Measurements from ENCODE around the gene NECAP2. TPM values are rescaled to one million over a fixed set of nuclear protein-coding genes. Genes with fewer than 3 reads are reported as not detected.

Gene NECAP2
- total RNA-seq, 1 donor from 2014 or later, result 88.4 TPM

DNA sequence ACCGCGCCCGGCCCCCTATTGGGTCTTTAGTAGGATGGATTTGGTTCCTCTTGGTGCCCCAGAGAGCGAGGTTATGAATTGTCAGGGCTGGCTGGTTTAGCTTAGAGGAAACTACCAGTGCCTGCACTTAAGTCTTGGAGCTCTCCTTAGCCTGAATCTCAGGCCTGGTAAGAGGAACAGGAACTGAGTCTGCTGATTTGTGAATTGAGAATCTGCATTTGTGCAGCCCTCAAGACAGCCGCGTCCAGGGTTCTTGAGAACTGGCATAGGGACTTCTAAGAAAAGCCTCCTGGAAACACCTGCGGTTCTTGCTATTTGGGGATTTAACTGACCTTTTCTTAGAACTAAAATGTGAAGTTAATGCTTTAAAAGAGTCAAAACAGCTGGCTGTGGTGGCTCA lies 1.7 kb downstream of the NECAP2 start:
- no peak for ATAC-seq (ENCODE audit: low read depth)

DNA sequence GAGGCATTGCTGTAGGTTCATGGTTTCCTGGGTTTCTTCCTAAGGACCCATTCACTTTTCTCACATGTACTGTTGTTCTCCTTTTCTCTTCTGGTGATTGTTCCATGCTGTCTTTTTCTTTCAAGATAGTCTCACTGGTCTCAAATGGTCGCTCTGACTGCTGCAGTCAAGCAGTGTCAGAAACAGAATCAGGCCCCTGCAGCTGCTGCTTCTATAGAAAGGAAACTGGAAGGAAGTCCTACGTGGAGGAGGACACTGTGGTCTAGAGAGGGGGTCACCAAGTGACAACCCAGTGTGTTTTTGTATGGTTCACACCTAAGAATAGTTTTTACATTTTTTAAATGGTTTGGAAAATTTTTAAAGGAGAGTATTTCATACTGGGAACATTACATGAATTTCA lies 2.4 kb downstream of the NECAP2 start:
- ATAC-seq (ENCODE audit: low read depth) (no peak), DNase-seq (no peak)
- Mint-ChIP-seq H3K27ac (peak overlapping the region; percentile 46), H3K27me3 (no peaks in the 10 kb centered on the region), H3K4me1 (peaks cover 30% of the 10 kb centered on the region), H3K36me3 (ENCODE audit: low read depth) (peaks cover 49% of the 10 kb centered on the region), H3K4me3 (no peak overlapping the region), H3K9me3 (no peaks in the 10 kb centered on the region)
- POLR2A ChIA-PET, result interaction anchor here (1.5 kb wide), 1 partner anchor 57 kb away, joined by 3 read pairs; no protein-coding TSS in a partner anchor
- CTCF ChIA-PET, result no interaction called here
- TF ChIP-seq, protein P1, sequence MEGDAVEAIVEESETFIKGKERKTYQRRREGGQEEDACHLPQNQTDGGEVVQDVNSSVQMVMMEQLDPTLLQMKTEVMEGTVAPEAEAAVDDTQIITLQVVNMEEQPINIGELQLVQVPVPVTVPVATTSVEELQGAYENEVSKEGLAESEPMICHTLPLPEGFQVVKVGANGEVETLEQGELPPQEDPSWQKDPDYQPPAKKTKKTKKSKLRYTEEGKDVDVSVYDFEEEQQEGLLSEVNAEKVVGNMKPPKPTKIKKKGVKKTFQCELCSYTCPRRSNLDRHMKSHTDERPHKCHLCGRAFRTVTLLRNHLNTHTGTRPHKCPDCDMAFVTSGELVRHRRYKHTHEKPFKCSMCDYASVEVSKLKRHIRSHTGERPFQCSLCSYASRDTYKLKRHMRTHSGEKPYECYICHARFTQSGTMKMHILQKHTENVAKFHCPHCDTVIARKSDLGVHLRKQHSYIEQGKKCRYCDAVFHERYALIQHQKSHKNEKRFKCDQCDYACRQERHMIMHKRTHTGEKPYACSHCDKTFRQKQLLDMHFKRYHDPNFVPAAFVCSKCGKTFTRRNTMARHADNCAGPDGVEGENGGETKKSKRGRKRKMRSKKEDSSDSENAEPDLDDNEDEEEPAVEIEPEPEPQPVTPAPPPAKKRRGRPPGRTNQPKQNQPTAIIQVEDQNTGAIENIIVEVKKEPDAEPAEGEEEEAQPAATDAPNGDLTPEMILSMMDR (IDR thresholded peaks at IDR 0.05), result no peak
- intact Hi-C loops (cut with micrococcal nuclease), result loop anchor here (5.0 to 10.0 kb wide), 3 partner anchors 52 to 91 kb away; partner anchors contain the start of gene FBXO42

More for the DNA sequence above, 1.7 kb downstream of the NECAP2 start:
- Mint-ChIP-seq H3K4me3 (peak overlapping the region; percentile 94), H3K27ac (peak overlapping the region; percentile 72), H3K27me3 (no peaks in the 10 kb centered on the region), H3K9me3 (no peaks in the 10 kb centered on the region), H3K36me3 (ENCODE audit: low read depth) (peaks cover 42% of the 10 kb centered on the region), H3K4me1 (peaks cover 30% of the 10 kb centered on the region)
- TF ChIP-seq, protein P1 (IDR thresholded peaks at IDR 0.05), result no peak
- DNase-seq, result no peak
- ChIA-PET POLR2A (interaction anchor here (0.9 to 2.1 kb wide), 3 partner anchors 9 to 74 kb away, joined by 3 to 8 read pairs (median 4); no protein-coding TSS in a partner anchor), CTCF (no interaction called here)
- intact Hi-C loops (cut with micrococcal nuclease), result loop anchor here (5.0 to 10.0 kb wide), 3 partner anchors 53 to 90 kb away; partner anchors contain the start of gene FBXO42

DNA sequence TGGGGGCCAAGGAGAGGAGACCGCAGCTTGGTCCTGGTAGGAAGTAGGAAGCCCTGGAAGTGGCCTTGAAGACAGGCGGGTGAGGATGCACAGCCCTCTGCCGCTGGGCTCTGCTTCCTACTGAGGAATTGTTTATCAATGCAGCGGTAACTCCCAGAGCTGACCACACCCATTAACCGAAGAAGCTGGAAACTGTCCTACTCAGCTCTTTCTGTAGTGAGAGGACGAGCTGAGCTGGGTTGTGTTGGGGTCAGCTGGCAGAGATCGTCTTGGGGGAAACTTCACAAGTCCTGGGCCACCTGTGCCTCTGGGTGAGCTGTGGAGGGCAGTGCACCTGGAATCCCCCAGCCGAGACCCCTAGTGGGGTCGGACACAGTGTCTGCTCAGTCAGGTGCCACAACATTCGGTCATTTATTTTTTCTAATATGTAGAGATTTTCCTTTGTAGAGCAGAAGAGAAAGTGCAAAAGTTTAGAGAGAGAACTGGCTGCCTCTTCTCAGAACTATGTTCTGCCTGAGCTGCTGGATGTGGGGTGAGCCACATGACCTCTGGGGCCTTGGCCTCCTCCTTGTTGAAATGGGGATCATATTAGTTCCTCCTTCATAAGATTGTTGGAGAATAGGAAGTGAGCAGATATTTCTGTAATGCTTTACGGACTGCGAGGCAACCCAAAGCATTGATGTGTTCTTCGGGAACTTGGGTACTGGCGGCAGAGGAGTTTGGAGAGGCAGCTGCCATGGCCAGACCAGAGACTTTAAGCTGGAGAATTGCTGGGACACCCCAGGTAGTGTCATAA lies 3.6 kb downstream of the NECAP2 start:
- ChIA-PET CTCF (no interaction called here), POLR2A (no interaction called here)
- TF ChIP-seq, protein P1 (IDR thresholded peaks at IDR 0.05), result no peak
- intact Hi-C loops (cut with micrococcal nuclease), result loop anchor here (5.0 to 10.0 kb wide), 3 partner anchors 51 to 92 kb away; partner anchors contain the start of gene FBXO42
- peaks cover 30% of the 10 kb centered on the region for H3K4me1 Mint-ChIP-seq
- no peaks in the 10 kb centered on the region for H3K9me3 Mint-ChIP-seq
- H3K27ac Mint-ChIP-seq, result no peak overlapping the region
- H3K36me3 Mint-ChIP-seq (ENCODE audit: low read depth), result peaks cover 61% of the 10 kb centered on the region
- DNase-seq, result no peak
- no peaks in the 10 kb centered on the region for H3K27me3 Mint-ChIP-seq
- no peak overlapping the region for H3K4me3 Mint-ChIP-seq
- no peak for ATAC-seq (ENCODE audit: low read depth)

DNA sequence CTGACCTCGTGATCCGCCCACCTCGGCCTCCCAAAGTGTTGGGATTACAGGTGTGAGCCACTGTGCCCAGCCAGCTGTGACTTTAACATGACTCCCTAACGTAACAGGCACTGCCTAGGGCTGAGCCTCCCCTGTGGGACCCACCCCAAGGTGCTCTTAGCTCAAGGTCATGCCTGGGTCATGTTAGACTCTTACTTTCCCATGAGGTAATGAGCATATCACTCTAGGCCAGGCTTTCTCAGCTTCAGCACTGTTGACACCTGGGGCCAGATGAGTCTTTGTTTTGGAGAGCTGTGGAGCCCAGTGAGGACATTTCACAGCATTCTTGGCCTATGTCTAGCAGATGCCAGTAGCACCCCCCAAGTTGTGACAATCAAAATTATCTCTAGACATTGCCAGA lies 4.5 kb downstream of the NECAP2 start:
- Mint-ChIP-seq H3K27ac (no peak overlapping the region), H3K9me3 (no peaks in the 10 kb centered on the region), H3K27me3 (no peaks in the 10 kb centered on the region), H3K36me3 (ENCODE audit: low read depth) (peaks cover 70% of the 10 kb centered on the region), H3K4me1 (peaks cover 36% of the 10 kb centered on the region), H3K4me3 (no peak overlapping the region)
- ChIA-PET CTCF (no interaction called here), POLR2A (no interaction called here)
- ATAC-seq (ENCODE audit: low read depth) (no peak), DNase-seq (no peak)
- intact Hi-C loops (cut with micrococcal nuclease), result loop anchor here (10.0 kb wide), 1 partner anchor 50 kb away; no protein-coding TSS in a partner anchor
- TF ChIP-seq, protein P1 (IDR thresholded peaks at IDR 0.05), result no peak

DNA sequence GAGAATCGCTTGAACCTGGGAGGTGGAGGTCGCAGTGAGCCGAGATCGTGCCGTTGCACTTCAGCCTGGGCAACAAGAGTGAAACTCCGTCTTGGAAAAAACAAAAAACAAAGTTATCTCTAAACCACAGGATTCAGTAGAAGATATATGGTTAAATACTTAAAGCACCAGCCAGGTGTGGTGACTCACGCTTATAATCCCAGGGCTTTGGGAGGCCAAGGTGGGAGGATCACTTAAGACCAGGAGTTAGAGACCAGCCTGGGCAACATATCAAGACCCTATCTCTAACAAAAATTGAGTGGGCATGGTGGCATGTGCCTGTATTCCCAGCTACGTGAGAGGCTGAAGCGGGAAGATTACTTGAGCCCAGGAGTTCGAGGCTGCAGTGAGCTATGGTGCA lies 5.6 kb downstream of the NECAP2 start:
- no peaks in the 10 kb centered on the region for H3K9me3 Mint-ChIP-seq
- no peaks in the 10 kb centered on the region for H3K27me3 Mint-ChIP-seq
- ChIA-PET POLR2A (no interaction called here), CTCF (no interaction called here)
- intact Hi-C loops (cut with micrococcal nuclease), result loop anchor here (10.0 kb wide), 1 partner anchor 49 kb away; no protein-coding TSS in a partner anchor
- DNase-seq, result no peak
- peaks cover 35% of the 10 kb centered on the region for H3K4me1 Mint-ChIP-seq
- no peak overlapping the region for H3K4me3 Mint-ChIP-seq
- no peak overlapping the region for H3K27ac Mint-ChIP-seq
- H3K36me3 Mint-ChIP-seq (ENCODE audit: low read depth), result peaks cover 72% of the 10 kb centered on the region
- TF ChIP-seq, protein P1 (IDR thresholded peaks at IDR 0.05), result no peak
- ATAC-seq (ENCODE audit: low read depth), result no peak

All from activated B cell treated with CpG ODN at 0.5 μM for 24 hours (primary cell).